Testis (tissue), 2 donors: ENCODE results near the gene MEPE.

Source experiments
- POLR2A ChIP-seq: fragments of 450-650 bp; IDR thresholded peaks from one replicate; pipeline ENCODE4 v1.6.1; 2017; ENCODE audit warnings: antibody characterized with exemption, mild to moderate bottlenecking, moderate library complexity
- TF ChIP-seq, protein P1 (sequence below), 3 experiments: fragments of 450-650 bp in 2 of 3; fragments of 200-600 bp in 1 of 3; sonication (generic) in 1 of 3; IDR thresholded peaks; one replicate each; pipeline ENCODE4 v1.5.1; 2016 to 2019; ENCODE audit warnings: antibody characterized with exemption in 3 of 3, mild to moderate bottlenecking in 2 of 3, moderate library complexity in 1 of 3

DNA sequence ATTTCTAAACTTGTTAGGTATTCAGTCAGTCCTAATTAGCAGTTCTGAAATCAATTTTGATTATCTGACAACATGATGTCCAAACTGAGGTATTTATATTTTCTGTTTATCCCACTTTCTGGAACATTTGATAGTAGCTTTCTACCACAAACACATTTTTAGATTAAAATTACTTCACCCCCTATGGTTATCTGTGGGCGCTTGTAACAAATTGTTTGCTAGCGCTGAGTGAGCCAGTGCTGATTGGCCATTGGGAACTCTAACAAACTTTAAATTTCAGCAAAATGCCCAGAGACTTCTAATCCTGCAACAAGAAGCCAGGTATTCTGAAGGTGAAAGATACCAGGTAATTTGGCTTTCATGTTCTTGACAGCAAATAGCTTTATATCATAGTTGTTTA is at the start of gene MEPE:
- TF ChIP-seq, protein P1, sequence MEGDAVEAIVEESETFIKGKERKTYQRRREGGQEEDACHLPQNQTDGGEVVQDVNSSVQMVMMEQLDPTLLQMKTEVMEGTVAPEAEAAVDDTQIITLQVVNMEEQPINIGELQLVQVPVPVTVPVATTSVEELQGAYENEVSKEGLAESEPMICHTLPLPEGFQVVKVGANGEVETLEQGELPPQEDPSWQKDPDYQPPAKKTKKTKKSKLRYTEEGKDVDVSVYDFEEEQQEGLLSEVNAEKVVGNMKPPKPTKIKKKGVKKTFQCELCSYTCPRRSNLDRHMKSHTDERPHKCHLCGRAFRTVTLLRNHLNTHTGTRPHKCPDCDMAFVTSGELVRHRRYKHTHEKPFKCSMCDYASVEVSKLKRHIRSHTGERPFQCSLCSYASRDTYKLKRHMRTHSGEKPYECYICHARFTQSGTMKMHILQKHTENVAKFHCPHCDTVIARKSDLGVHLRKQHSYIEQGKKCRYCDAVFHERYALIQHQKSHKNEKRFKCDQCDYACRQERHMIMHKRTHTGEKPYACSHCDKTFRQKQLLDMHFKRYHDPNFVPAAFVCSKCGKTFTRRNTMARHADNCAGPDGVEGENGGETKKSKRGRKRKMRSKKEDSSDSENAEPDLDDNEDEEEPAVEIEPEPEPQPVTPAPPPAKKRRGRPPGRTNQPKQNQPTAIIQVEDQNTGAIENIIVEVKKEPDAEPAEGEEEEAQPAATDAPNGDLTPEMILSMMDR (IDR thresholded peaks at IDR 0.05) = no peak
- TF ChIP-seq POLR2A = no peak
